Measurements from ENCODE around the gene CNTNAP2.
"Not testable (repeated sequence)": the region's sequence is repeated elsewhere in the genome, so short reads cannot be mapped to it uniquely, and the experiment has no call there.

- not testable (repeated sequence) for TF ChIP-seq CTCF, POLR2A (IDR thresholded peaks at IDR 0.05)
Observed at GRCh38 chr7:146191428-146191827, 74.8 kb downstream of the CNTNAP2 start.

All from tibial nerve (tissue), 3 donors.